Epidermal melanocyte (primary cell): ENCODE data around the gene CNPY1.

ENCODE experiments used
- DNase-seq: peaks from one replicate; pipeline ENCODE4 v3.0.0; 2011; ENCODE audit warnings: low spot score; ENCODE audit not compliant: insufficient read length

The CNPY1 gene

GRCh38 chr7:155490697-155491628 lies 55.4 kb downstream of the CNPY1 start:
- peak; percentile 64 for DNase-seq

- no peak for DNase-seq
Observed at GRCh38 chr7:155489862-155490696, 56.3 kb downstream of the CNPY1 start.

- DNase-seq, result no peak
Observed at GRCh38 chr7:155489158-155489840, 57.1 kb downstream of the CNPY1 start.

- no peak for DNase-seq
Observed at GRCh38 chr7:155488483-155489127, 57.8 kb downstream of the CNPY1 start.

- no peak for DNase-seq
Observed at GRCh38 chr7:155487509-155488482, 58.6 kb downstream of the CNPY1 start.

- DNase-seq, result no peak
Observed at GRCh38 chr7:155486783-155487508, 59.4 kb downstream of the CNPY1 start.

- DNase-seq, result no peak
Observed at GRCh38 chr7:155484483-155485399, 61.6 kb downstream of the CNPY1 start.

GRCh38 chr7:155483868-155484325 lies 62.5 kb downstream of the CNPY1 start:
- DNase-seq, result no peak

- no peak for DNase-seq
Observed at GRCh38 chr7:155483245-155483644, 63.1 kb downstream of the CNPY1 start.

GRCh38 chr7:155482511-155483183 lies 63.7 kb downstream of the CNPY1 start:
- no peak for DNase-seq

GRCh38 chr7:155481764-155482163 lies 64.6 kb downstream of the CNPY1 start:
- no peak for DNase-seq

- DNase-seq, result no peak
Observed at GRCh38 chr7:155477476-155477875, 68.9 kb downstream of the CNPY1 start.

- DNase-seq, result no peak
Observed at GRCh38 chr7:155471718-155472117, 74.6 kb downstream of the CNPY1 start.

- DNase-seq, result peak; percentile 10
Observed at GRCh38 chr7:155470686-155471638, 75.4 kb downstream of the CNPY1 start.

GRCh38 chr7:155470186-155470487 lies 76.2 kb downstream of the CNPY1 start:
- no peak for DNase-seq

- DNase-seq, result peak; percentile 13
Observed at GRCh38 chr7:155469311-155470185, 76.8 kb downstream of the CNPY1 start.
